ENCODE results near the gene TOX2.

- TF ChIP-seq CTCF (conservative IDR thresholded peaks at IDR 0.05 in 1 of 2, IDR thresholded peaks at IDR 0.05 in 1 of 2; ENCODE audit: extremely low read depth in 1 of 2, insufficient read depth in 1 of 2, low read depth in 1 of 2, low read length in 2 of 2) (no peak), EZH2 (IDR thresholded peaks at IDR 0.05; ENCODE audit: borderline replicate concordance, low read length) (no peak)
These were observed 54.4 kb downstream of the TOX2 start for GRCh38 chr20:43969028-43969447.

All from mammary epithelial cell (primary cell).